ENCODE data around the gene TRIP10. TPM values are rescaled to one million over a fixed set of nuclear protein-coding genes. Genes with fewer than 3 reads are reported as not detected.

TRIP10 gene
- total and polyA plus RNA-seq, 10 of the 15 experiments (the other 5 are each of a cell fraction or from before 2014, with no cell fraction given), result 0.79 to 54.5 (median 32.5) TPM

- TF ChIP-seq EGR1 (IDR thresholded peaks at IDR 0.05; ENCODE audit: borderline replicate concordance in 1 of 2, low read depth in 2 of 2, low read length in 2 of 2) (peak in 1 of 2 experiments; percentile 42; a peak in 1 of 3 replicates), RB1 (IDR thresholded peaks at IDR 0.05; ENCODE audit: borderline replicate concordance) (peak; percentile 20; the same call in 1 of the 2 replicates), DPF2 (IDR thresholded peaks at IDR 0.05) (peak; percentile 16; the same call in 1 of the 2 replicates), RAD51 (IDR thresholded peaks at IDR 0.05) (no peak), IKZF1 (conservative IDR thresholded peaks at IDR 0.05) (peak; percentile 41; the same call in 1 of the 2 replicates), BHLHE40 (IDR thresholded peaks at IDR 0.05; ENCODE audit: borderline replicate concordance in 1 of 2, low read depth in 2 of 2, low read length in 1 of 2) (no peak), ZZZ3 (IDR thresholded peaks at IDR 0.05; ENCODE audit: control insufficient read depth, insufficient read length, low read depth) (no peak)
These were observed 556 bp downstream of the TRIP10 start (continued) for GRCh38 chr19:6739883-6740588.

- WGBS (ENCODE audit: insufficient coverage, insufficient replicate concordance, low lambda C conversion rate, missing lambda C conversion rate), result 1% methylated on average over 24 of the region's 46 CpGs
- peak overlapping the region; percentile 100 for H3K4me3 ChIP-seq
- peak overlapping the region; percentile 90 for H3K9ac ChIP-seq (ENCODE audit: control insufficient read depth, insufficient read depth, low read length)
- peak overlapping the region; percentile 92 for H3K27ac ChIP-seq (ENCODE audit: control insufficient read depth, insufficient read depth)
- no peaks in the 10 kb centered on the region for H3K27me3 ChIP-seq (replicated peaks in 1 of 2; ENCODE audit: control insufficient read depth in 2 of 2, insufficient read depth in 2 of 2, low read length in 1 of 2)
- intact Hi-C loops (cut with micrococcal nuclease; ENCODE audit: unreplicated experiment), result no loop called here
- ChIA-PET POLR2A (interaction anchor here (0.7 to 1.4 kb wide), 3 partner anchors 27 to 63 kb away, joined by 3 to 7 read pairs (median 3); partner anchors contain the start of gene VAV1), SMC1A (ENCODE audit: uncharacterized antibody, unreplicated experiment) (interaction anchor here (1.3 to 3.5 kb wide), 3 partner anchors 60 to 123 kb away, joined by 3 to 55 read pairs (median 5); no protein-coding TSS in a partner anchor), CTCF (interaction anchor here (0.6 to 5.5 kb wide), 3 partner anchors 29 to 123 kb away, joined by 3 to 104 read pairs (median 5); no protein-coding TSS in a partner anchor), RAD21 (ENCODE audit: unreplicated experiment) (interaction anchor here (0.6 to 3.8 kb wide), 4 partner anchors 60 to 206 kb away, joined by 3 to 76 read pairs (median 4); no protein-coding TSS in a partner anchor)
- H3K79me2 ChIP-seq (ENCODE audit: control insufficient read depth, insufficient read depth, low read length), result peaks cover 36% of the 10 kb centered on the region
- DNase-seq (ENCODE audit: low read depth, low spot score) (no peak), FAIRE-seq (peak; percentile 86), ATAC-seq (peak; percentile 10)
- in situ Hi-C loops (cut with MboI), result no loop called here
- peak overlapping the region; percentile 55 for H2AFZ ChIP-seq (ENCODE audit: control insufficient read depth, low read depth, low read length)
- BruUV-seq (replicated peaks), result no TSS peak
- H3K4me1 ChIP-seq (ENCODE audit: control insufficient read depth, insufficient read depth, low read length), result peaks cover 24% of the 10 kb centered on the region
- peak overlapping the region; percentile 95 for H3K4me2 ChIP-seq (ENCODE audit: control insufficient read depth, insufficient read depth)
- H4K20me1 ChIP-seq (ENCODE audit: control insufficient read depth, insufficient read depth), result no peaks in the 10 kb centered on the region
- H3K9me3 ChIP-seq (replicated peaks; ENCODE audit: control insufficient read depth, insufficient read depth, low read length), result no peaks in the 10 kb centered on the region
- peaks cover 6 to 11% of the 10 kb centered on the region in 2 experiments; a peak in 3 of 4 replicates for H3K36me3 ChIP-seq (ENCODE audit: control insufficient read depth in 2 of 2, insufficient read depth in 2 of 2, low read length in 1 of 2)
- TF ChIP-seq HDGF (IDR thresholded peaks at IDR 0.05) (peak; percentile 54; the same call in 1 of the 2 replicates), POLR2AphosphoS2 (IDR thresholded peaks at IDR 0.05; ENCODE audit: low read depth, low read length) (no peak), DPF2 (IDR thresholded peaks at IDR 0.05) (peak; percentile 92), NR2F1 (conservative IDR thresholded peaks at IDR 0.05) (0 out of 2 replicates have a peak, but pooled peaks have one; percentile 5), MEF2B (IDR thresholded peaks at IDR 0.05; ENCODE audit: partially characterized antibody, poor library complexity, severe bottlenecking) (peak; percentile 13), HSF1 (IDR thresholded peaks at IDR 0.05; ENCODE audit: low read depth, low read length) (no peak), JUND (IDR thresholded peaks at IDR 0.05; ENCODE audit: low read depth, low read length) (no peak), KLF5 (IDR thresholded peaks at IDR 0.05; ENCODE audit: partially characterized antibody) (peak; percentile 51), BCL11A (IDR thresholded peaks at IDR 0.05; ENCODE audit: low read depth, low read length) (no peak), LARP7 (IDR thresholded peaks at IDR 0.05) (0 out of 2 replicates have a peak, but pooled peaks have one; percentile 12), E2F4 (IDR thresholded peaks at IDR 0.05; ENCODE audit: low read depth, low read length) (no peak), MXI1 (IDR thresholded peaks at IDR 0.05; ENCODE audit: low read depth, low read length) (no peak)
These were observed 1.3 kb downstream of the TRIP10 start for GRCh38 chr19:6740589-6741343.

Data from GM12878 (cell line).